GM19035 (cell line): ENCODE data around the gene BCAS1.

ENCODE experiments used
- ATAC-seq: cut with Tn5 transposase; IDR thresholded peaks from one replicate; pipeline ENCODE4 v1.9.1; 2021; ENCODE audit not compliant: unreplicated experiment

The BCAS1 gene

DNA sequence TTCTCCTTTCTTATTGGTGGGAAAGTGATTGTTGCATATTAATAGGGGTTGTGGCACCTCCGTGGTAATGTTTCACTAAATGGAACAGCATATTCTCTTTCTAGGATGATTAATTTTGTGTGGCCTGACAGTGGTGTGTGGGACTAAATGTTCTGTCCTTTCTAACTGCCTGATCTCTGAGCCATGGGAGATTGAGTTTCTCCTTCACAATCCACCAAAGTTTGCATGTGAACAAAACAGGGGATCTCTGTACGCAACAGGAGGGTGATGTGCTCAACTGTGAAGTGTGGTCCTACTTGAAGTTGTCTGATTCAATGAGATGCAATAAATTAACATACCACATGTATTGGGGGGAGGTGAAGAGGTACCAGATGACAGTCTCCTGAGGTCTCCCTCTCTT is 19.3 kb downstream of the BCAS1 start:
- ATAC-seq: no peak

DNA sequence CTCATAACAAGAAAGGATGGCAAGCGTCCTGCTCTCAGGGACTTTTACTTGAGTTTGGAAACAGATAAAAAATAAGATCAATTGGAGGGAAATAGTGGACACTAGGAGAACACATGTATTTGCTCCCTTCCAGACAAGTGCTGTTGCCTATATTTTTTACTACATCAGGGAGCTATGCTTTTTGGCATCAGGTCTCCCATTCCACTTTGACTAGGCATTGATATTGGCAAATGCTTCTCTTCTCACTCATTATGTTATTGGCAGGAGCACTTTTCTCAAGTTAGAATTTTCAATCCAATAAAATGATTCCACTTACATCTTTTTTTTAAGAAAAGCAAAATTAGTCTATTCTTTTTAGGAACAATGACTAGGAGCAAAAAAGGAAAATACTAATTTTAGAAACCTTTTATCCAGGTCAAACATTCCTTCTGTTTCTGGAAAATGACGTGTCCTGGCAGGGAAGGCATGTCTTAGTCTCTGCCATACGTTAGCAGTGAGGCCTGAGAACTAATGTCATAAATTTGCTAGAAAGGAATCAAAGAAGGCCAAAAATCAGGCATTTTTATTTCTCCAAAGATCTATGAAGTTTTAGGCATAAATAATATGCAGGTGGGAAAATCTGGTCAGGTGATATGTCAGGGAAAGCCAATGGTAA is 21.4 kb downstream of the BCAS1 start:
- no peak for ATAC-seq

DNA sequence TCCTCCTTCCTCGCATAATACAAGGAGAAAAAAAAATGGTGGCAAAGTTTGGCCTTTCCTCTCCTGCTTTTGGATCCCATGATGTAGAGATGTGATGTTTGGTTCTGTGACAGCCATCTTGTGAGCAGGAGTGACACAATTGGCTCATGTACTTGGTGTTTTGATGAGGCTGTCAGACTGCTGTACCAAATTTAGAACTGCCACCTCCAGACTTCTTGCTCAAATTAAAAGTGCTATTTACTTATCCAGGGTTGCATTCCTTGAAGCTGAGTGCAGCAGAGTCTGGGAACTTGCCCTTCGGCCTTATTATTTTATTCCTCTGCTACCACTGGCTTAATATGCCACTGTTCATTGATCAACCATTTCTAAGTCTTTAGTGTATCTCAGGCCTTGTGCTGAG is 21.9 kb downstream of the BCAS1 start:
- no peak for ATAC-seq

DNA sequence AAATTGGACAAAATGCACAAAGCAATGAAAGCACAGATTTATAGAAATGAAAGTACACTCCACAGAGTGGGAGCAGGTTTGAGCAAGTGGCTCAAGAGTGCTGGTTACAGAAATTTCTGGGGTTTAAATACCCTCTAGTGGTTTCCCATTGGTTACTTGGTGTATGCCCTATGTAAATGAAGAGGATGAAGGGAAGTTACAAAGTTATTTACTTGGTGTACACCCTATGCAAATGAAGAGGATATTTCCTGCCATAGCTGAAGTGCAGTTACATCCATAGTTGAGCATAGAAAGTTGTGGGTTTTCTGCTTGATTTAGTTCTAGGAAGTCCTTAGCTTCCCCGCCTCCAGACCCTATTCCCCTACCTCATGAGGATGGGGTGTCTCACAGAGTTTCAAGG is 22.7 kb downstream of the BCAS1 start:
- ATAC-seq: no peak

DNA sequence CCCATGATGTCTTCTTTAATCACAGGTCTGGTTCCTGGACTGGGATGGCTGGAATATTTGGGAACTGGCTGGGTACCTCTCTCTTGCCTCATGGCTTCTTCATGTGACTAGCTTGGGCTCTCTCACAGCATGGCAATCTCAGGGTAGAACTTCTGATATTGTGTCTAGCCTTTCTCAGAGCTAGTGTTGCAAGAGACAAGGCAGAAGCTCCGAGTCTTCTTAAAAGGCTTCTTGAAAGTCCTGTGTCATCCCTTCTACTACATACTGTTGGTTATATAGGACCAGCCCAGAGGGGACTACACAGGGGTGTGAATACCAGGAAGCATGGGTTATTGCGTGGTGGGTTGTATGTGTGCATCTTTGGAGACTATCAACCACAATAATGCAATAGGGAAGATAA is 23.3 kb downstream of the BCAS1 start:
- no peak for ATAC-seq

DNA sequence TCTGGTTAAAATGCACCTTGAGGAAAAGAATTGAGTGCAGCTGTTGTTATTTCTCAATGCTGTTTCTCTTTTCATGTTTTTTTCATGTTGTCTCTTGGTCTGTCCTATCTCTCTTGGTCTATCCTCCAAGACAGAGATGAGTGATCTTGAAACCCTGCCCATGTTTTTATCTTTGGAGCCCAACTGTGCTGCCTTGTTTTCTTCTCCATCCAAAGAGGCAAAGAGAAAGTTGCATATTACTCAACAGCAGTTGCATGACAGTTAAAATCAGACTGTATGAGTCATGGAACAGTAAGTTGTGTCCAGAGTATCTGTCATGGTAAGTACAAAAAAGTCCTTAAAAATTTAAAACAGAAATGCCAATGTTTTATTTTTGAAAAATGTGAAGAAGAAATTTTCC is 26.2 kb downstream of the BCAS1 start:
- ATAC-seq: peak; percentile 68

DNA sequence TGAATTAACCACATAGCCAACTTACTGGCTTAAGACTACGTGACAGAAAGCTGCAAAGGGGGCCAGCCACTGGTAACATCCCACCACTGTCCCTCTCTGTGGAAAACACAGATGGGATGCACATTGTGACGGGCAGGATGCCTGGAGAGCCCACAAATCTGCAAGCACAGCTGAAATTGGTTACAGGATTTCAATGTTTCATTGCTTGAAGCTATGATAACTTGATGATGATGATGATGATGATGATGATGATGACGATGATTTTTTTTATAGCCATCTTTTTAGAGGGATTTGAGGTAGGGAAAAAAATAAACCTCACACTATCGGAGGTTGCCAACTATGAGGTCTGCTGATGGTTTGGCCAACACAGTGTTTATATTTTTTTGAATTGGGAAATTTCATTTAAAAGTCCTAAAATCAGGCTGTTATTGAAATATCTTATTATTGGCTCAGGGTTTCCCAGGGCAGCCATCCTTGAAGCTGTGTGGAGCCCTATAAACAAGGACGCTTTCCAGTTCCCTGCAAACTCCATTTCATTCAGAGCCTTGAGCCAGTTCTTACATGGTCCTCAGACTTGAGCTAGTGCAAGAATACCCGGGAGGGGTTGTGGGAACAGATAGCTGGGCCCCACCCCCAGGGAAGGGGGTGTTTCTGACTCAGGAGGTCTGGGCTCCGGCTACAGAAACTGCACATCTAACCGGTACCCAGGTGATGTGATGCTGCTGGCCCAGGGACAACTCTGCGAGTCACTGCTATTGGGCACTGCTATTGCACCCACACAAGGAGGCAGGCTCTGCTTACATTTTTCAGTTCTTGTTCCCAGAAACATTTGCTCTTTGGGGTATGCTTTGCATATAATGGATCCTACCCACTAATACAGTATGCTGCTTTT is 27.1 kb downstream of the BCAS1 start:
- ATAC-seq: no peak

DNA sequence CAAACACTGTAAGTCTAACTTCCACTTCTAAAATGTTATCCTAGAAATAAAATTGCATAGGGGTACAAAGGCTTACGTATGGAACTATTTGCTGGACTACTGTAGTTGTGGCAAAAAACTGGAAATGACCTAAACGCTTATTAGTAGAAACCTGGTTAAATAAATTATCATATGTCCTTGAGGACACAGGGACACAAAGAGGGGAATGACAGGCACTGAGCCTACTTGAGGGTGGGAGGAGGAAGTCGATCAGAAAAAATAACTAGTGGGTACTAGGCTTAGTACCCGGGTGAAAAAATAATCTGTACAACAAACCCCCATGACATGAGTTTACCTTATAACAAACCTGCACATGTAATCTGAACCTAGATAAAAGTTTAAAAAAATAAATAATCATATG is 28.4 kb downstream of the BCAS1 start:
- ATAC-seq: no peak

DNA sequence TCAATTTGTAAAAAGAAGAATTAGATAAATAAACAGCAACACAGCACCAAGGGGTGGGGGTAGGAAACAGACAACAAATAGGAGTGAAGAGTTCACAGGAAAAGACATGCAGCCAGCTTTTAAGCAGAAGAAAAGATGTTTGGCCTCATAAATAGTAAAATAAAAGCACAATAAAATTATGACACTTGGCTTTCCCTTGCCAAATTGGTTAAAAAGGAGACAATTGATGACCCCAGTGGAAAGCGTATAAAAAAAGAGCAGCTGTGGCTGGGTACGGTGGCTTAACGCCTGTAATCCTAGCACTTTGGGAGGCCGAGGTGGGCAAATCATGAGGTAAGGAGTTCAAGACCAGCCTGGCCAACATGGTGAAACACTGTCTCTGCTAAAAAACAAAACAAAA is 29.1 kb downstream of the BCAS1 start:
- no peak for ATAC-seq

DNA sequence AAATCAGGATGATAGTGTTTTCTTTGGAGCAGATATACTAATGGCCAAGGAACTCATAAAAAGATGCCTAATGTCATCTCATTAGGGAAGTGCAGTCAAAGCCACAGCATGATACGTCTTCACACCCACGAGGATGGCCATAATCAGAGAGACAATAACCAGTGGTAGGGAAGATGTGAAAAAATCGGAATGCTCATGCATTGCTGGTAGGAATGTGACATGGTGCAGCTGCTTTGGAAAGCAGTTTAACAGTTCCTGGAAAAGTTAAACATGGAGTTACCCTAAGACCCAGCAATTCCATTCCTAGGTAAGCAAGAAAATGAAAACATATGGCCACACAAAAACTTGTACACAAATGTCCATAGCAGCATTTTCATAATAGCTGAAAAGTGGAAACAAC is 29.9 kb downstream of the BCAS1 start:
- ATAC-seq: no peak

DNA sequence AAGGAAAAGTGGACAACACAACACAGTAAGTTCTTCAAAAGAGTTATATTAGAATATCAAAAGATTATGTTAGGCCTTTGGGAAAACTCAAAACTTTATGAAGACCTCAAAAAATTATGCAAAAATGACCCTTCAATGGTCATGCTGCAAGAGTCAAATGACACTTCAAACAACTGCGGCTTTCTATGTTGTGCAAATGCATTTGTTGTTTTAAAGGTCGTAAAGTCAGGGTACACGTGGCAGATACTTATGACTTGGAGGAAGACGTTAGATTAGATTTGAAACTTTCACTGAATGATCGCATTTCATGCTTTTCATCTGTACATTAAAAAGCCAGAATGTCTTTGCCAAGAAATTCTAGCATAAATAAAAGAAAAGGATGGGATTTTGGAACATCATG is 31.4 kb downstream of the BCAS1 start:
- no peak for ATAC-seq

DNA sequence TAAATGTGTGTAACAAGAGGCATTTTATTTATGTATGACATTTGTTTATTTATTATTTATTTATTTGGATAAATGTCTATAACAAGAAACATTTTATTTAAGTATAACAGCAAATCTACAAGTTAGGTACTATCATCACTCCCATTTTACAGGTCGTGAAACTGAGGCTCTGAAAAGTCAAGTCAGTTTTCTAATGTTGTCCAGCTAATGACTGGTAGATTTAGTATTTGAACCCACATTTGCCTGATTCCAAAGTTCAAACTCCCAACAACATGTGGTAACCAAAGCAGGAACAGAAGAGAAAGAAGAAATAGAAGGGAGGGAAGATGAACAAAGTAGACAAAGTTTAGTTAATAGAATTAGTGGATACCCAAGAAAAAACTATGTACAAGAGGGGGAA is 32.9 kb downstream of the BCAS1 start:
- no peak for ATAC-seq

DNA sequence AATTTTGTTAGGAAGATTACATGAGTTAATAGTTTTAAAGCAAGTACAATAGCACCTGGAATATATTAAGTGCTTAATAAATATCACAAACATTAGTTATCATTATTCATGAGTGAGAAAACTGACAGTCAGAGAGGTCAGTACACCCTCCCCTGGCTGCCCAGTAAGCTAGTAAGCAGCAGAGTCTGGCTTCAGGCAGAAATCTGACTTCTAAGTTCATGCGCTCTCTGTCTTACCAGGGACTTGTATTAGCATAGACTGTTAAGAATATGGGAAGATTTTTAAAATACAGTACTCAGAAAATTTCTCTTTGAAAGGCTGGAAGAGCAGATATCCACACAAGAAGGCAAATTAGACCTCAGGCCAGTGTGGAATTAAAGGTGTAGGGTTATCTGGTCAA is 40.8 kb downstream of the BCAS1 start:
- ATAC-seq: no peak

DNA sequence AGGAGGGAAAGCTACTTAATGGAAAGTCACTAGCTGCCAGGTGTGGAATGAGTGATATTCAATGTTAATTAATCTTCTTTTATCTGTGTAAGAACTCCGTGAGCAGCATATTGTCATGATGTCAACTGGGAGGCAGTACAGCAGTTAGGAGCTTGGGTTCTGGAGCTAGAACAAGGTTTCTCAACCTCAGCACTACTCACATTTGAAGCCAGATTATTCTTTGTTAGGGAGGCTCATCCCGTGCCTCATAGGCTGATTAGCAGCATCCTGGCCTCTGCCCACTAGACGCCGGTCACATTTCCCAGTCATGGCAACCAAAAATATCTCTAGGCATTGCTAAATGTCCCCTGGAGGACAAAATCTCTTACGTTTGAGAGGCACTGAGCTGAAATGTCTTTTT is 41.2 kb downstream of the BCAS1 start:
- ATAC-seq: no peak

DNA sequence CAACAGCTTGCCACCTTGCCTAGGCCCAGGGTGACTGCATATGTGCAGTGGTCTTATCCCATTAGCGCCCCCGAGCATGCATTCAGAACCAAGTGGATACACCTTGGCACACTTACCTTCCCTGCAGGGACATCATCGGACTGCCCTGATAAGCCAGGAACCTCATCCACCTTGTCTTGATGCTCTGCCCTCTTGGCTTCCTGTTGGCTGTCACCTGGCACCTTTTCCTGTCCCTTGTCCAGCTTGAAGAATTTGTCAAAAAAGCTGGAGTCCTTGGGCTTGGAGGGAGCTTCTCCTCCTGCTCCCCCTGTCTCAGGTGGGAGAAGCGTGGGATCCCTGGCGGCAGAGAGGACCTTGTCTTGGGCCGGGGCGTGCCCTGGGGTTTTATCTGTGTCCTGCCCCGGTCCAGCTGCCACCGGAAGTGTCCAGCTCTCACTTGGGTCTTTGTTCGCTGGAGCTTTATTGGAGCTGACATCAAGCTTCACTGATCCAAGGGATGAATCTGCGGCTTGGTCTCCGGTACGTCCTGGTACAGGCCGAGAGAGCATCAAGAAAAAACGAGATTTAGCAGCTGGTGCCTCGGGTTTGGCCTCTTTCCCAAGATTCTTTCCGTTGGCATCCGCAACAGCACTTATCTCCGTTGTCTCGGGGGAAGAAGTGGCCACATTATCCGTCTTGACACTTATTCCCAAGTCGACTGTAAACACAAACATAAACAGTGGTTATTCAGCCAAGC is 42.0 kb downstream of the BCAS1 start:
- no peak for ATAC-seq

DNA sequence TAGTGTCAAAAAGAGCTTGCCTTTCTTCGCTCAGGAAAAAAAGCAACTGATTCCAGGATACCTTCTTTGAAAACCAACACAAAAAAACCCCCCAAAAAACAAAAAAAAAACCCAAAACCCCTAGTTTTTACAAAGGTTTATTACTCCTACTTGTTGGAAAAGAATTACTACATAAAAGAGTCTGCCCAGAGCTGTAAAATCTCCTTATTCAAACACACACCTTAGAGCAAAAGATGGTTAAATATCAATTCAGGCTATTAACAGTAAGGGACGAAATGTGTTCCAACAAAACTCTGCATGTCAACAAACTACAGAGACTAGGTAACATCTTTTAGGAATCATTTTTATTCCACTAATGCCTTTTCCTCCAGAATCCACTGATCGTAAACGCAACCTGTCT is 42.7 kb downstream of the BCAS1 start:
- ATAC-seq: no peak

DNA sequence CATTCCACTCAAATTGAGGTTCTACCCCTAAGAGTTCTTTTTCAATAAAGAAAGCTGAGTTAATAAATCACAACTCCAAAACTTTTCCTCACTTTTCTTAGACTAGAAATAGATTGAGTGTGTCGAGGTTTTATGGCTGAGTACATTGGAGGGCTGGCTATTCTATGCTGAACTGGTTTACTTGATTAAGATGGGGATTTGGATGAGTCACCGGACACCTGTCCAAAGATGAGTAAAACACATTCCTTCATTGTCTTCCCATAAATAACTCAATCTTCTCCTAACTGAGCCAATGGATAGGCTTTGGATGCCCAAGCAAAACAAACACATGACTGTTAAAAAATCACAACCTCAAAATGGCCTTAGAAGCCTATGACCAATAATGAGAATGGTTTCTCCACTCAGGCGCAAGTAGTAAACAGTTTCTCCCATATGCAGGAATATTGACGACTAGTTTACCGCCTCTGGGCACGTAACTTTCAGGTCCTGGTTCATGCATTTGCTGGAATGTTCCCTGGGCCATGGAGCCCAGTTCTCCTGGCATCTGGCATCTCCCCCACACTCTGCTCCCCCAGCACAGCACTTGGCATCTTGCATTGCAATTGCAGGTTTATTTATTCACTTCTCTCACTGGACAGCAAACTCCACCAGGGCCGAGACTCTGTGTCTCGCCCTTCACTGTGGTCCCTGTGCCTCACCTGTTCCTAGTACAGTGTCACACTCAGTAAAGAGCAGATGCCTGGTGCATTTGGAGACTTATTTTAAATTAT is 43.9 kb downstream of the BCAS1 start:
- ATAC-seq: no peak

DNA sequence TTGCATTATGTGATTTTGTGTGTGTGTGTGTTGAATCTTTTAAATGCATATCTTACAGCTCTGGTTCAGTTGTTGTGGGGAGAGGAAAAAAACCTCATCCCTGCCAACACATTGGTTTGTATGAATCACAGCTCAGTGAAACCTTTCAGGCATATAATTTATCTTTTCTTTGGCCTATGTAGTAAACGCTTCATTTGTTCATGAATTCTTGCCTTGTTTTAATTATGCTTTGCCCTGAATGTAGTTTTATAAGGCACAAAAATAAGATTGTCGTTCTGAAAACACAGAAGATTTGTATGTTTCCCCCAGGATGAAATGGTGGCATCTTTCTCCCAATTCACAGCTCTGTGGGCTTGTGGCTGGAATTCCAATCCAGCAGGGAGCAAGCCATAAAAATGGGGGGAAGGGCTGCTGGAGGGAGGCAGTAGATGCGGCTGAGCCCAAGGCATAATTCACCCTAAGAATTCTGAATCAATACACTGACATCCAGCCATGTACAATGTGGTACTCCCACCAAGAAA is 45.1 kb downstream of the BCAS1 start:
- no peak for ATAC-seq

DNA sequence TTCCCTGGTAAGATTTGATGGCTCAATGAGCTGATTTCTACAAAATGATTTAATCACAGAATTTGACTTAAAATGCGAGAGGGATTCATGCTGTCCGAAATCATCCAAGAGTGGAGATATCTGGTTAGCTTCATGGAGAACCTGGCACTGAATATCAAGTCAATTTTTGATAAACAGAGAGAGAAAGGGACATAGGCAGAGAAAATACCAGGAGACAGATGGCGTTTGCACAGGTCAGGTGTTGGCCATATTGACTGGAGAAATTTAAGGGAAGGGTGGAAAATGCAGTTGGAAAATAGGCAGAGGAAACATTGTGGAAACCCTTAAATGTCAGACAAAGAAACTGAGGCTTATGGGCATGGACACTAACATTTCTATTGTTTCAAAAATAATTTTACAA is 47.0 kb downstream of the BCAS1 start:
- ATAC-seq: no peak

DNA sequence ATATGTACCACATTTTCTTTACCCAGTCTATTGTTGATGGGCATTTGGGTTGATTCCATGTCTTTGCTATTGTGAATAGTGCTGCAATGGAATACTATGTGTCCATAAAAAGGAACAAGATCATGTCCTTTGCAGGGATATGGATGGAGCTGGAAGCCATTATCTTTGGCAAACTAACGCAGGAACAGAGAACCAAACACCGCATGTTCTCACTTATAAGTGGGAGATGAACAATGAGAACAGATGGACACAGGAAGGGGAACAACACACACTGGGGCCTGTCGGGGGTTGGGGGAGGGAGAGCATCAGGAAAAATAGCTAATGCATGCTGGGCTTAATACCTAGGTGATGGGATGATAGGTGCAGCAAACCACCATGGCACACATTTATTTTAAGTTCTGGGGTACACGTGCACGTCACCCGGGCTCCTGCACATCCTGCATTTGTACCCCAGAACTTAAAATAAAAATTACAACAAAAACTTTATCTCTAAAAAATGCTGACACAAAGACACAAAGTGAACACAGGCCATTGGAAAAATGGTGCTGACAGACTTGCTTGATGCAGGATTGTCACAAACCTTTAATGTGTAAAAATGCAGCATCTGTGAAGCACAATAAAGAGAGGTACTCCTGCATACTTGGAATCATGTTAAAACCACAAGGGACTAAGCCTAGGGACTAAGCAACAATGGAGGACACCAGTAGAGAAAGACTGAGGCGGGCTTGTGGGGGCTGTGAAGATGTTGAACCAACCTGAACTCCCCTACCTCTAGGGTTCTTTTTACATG is 48.8 kb downstream of the BCAS1 start:
- ATAC-seq: no peak
